ENCODE data around the gene MSANTD1.

MSANTD1 gene

DNA sequence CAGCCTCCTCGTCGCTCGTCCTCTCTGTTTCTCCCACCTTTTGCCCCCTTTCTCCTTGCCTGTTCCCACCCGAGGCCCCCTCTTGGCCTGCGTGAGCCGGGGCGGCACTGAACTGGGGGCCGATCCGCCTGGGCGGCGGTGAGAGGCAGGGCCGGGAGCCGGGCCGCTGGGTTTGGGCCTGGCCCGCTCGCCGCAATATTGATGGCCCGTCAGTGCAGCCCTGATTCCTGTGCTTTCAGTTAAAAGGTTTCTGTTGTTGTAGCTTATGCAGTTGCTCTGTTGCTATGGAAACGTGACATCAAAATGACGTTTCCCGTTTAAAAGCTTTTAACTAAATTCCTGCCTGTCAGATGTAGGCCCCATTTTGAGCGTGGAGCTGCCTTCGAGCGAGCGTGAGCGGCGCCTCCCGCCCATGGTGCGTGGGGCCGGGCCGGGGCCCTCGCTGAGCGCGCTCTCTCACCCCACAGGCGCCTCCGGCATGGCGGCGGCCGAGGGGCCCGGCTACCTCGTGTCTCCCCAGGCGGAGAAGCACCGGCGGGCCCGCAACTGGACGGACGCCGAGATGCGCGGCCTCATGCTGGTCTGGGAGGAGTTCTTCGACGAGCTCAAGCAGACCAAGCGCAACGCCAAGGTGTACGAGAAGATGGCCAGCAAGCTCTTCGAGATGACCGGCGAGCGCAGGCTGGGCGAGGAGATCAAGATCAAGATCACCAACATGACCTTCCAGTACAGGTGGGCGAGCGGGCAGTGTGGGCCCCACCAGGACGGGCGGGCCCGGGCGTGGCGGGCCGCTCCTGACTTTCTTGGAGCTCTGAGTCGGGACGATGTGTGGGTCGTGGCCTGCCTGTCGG lies at the start of gene MSANTD1:
TSS of gene MSANTD1 (plus strand) at position 349 of the 851 bp plus-strand sequence. CDS start at position 413, 64 bp downstream.
- Histone ChIP-seq H3K4me3 (no peak within 1 kb of the TSS), H3K9ac (ENCODE audit: insufficient read length) (no peak within 1 kb of the TSS), H3K9me3 (ENCODE audit: low read depth, low read length) (no peaks in the 10 kb centered on the region), H3K27ac (no peak within 1 kb of the TSS), H3K36me3 (ENCODE audit: insufficient read depth, low read length) (no peaks in the 10 kb centered on the region)
- TF ChIP-seq POLR2AphosphoS5 (IDR thresholded peaks at IDR 0.05; ENCODE audit: borderline replicate concordance, low read depth, low read length) (no peak), FOXP2 (optimal IDR thresholded peaks at IDR 0.05; ENCODE audit: control extremely low read depth, extremely low read length, insufficient read depth) (no peak), EZH2 (IDR thresholded peaks at IDR 0.05) (no peak)
- no peak for DNase-seq (ENCODE audit: low read depth, low spot score)

DNA sequence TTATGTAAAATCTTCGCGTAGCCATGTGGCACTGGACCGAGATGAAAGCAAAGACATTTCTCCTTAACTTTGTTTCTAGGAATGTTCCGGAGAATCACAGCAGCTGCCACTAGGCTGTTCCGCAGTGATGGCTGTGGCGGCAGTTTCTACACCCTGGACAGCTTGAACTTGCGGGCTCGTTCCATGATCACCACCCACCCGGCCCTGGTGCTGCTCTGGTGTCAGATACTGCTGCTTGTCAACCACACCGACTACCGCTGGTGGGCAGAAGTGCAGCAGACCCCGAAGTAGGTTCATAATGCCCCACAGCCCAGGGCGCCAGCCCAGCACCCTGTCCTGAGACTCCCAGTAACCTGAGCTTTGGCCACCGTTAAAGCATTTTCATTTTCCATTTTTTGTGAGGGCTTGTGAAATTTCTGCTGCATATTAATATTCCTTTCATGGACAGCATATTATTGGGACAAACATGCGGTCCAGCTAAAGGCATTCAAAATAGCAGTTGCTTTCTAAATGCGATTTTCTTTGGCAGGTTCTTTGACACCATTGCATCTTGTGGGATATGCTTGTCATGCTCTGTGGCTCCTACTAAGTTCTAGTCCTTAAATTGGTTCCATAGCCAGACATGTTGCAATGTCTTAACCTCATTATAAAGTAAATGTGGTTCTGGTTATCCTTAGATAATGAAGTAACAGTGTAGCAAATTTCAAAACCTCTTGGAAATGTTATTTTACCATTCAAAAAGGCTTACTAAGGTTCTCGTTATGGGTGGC lies 49.1 kb upstream of the MSANTD1 start:
- peaks cover 18% of the 10 kb centered on the region for H3K36me3 ChIP-seq (ENCODE audit: insufficient read depth, low read length)
- no peak for TF ChIP-seq EZH2 (IDR thresholded peaks at IDR 0.05)
- no peak for TF ChIP-seq FOXP2 (optimal IDR thresholded peaks at IDR 0.05; ENCODE audit: control extremely low read depth, extremely low read length, insufficient read depth)
- TF ChIP-seq POLR2AphosphoS5 (IDR thresholded peaks at IDR 0.05; ENCODE audit: borderline replicate concordance, low read depth, low read length): peak; percentile 47; the same call in 1 of the 2 replicates
- peak; percentile 52 for DNase-seq (ENCODE audit: low read depth, low spot score)
- no peaks in the 10 kb centered on the region for H3K9me3 ChIP-seq (ENCODE audit: low read depth, low read length)
- H3K4me3 ChIP-seq: 0 out of 2 replicates have a peak overlapping the region, but pooled peaks have one; percentile 12
- peak overlapping the region; percentile 77 for H3K27ac ChIP-seq
- no peak overlapping the region for H3K9ac ChIP-seq (ENCODE audit: insufficient read length)

DNA sequence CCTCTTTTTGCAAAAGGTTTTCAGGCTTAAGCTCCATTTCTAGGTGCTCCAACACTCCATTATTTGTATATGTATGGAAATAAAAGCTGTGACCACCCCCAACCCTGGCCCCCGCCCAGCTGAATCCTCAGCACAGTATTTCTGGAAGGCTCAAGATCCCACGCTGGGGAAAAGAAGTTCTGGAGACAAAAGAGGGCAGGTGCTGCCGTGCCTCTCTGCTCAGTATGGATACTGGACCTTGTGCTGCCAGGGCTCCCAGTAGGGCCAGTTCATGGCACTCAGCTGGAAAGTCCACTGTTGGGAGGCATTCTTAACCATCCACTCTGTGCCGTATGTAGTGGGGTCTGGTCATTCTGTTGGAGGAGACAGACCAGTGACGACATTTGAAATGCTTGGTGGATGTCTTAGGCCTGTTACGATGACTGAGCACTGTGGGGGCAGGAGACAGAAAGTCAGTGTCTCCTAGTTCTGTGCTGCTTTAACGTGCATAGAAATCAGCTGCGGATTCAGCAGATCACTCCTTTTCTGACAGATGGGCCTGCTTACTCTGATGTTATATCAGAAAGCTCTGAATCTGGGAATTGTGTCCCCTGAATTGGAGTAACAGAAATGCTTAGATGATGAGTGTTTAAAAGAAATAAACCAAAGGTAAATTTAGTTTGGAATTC lies 48.4 kb upstream of the MSANTD1 start:
- H3K4me3 ChIP-seq: 0 out of 2 replicates have a peak overlapping the region, but pooled peaks have one; percentile 12
- peak overlapping the region; percentile 77 for H3K27ac ChIP-seq
- H3K9me3 ChIP-seq (ENCODE audit: low read depth, low read length): no peaks in the 10 kb centered on the region
- DNase-seq (ENCODE audit: low read depth, low spot score): no peak
- TF ChIP-seq POLR2AphosphoS5 (IDR thresholded peaks at IDR 0.05; ENCODE audit: borderline replicate concordance, low read depth, low read length): no peak
- TF ChIP-seq EZH2 (IDR thresholded peaks at IDR 0.05): no peak
- TF ChIP-seq FOXP2 (optimal IDR thresholded peaks at IDR 0.05; ENCODE audit: control extremely low read depth, extremely low read length, insufficient read depth): no peak
- H3K36me3 ChIP-seq (ENCODE audit: insufficient read depth, low read length): peaks cover 18% of the 10 kb centered on the region
- no peak overlapping the region for H3K9ac ChIP-seq (ENCODE audit: insufficient read length)

DNA sequence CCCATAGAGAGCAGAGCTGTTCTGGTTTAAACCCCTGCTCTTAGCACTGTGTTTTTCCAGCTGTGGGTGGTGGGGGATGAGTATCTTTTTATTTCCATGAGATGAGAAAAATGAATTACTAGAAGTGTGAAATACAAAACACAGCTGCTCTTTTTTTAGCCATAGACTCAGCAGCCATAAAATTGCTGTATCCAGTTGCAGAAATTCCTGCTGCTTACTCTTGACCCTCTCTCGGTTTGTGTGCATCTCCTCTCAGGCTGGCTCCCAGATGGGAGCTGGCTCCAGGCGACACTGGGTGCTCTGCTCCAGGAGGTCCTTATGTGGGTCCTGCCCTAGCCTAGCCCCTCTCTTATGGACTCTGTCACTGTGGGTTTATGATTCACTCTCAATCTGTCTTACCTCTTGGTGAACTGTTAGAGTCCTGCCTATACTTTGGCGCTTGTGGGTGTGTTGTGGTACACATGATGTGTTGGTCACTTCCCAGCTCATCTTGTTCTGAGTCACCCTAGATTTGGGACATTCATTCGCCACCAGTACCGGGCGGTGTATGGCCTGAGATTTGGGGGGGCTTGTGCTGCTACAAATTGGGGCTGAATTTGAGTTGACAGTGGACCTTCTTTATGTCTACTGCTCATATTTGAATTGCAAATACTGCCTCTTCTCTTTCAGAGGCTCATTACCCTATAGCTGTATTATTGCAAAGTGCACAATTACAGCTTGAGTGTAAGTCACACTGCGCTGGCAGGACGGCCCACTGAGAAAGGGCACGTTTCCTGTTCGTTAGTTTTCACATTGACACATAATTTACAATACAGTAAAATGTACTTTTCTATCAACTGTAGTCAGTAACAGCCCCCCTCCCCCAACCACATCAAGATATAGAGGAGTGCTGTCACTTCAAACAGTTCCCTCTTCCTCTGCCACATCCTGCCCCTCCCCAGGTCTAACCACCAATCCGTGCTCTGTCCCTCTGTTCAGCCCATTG lies 46.9 kb upstream of the MSANTD1 start:
- DNase-seq (ENCODE audit: low read depth, low spot score): no peak
- Histone ChIP-seq H3K4me3 (no peak overlapping the region), H3K27ac (no peak overlapping the region), H3K36me3 (ENCODE audit: insufficient read depth, low read length) (peaks cover 25% of the 10 kb centered on the region), H3K9me3 (ENCODE audit: low read depth, low read length) (no peaks in the 10 kb centered on the region), H3K9ac (ENCODE audit: insufficient read length) (no peak overlapping the region)
- TF ChIP-seq FOXP2 (optimal IDR thresholded peaks at IDR 0.05; ENCODE audit: control extremely low read depth, extremely low read length, insufficient read depth): no peak
- no peak for TF ChIP-seq EZH2 (IDR thresholded peaks at IDR 0.05)
- no peak for TF ChIP-seq POLR2AphosphoS5 (IDR thresholded peaks at IDR 0.05; ENCODE audit: borderline replicate concordance, low read depth, low read length)

DNA sequence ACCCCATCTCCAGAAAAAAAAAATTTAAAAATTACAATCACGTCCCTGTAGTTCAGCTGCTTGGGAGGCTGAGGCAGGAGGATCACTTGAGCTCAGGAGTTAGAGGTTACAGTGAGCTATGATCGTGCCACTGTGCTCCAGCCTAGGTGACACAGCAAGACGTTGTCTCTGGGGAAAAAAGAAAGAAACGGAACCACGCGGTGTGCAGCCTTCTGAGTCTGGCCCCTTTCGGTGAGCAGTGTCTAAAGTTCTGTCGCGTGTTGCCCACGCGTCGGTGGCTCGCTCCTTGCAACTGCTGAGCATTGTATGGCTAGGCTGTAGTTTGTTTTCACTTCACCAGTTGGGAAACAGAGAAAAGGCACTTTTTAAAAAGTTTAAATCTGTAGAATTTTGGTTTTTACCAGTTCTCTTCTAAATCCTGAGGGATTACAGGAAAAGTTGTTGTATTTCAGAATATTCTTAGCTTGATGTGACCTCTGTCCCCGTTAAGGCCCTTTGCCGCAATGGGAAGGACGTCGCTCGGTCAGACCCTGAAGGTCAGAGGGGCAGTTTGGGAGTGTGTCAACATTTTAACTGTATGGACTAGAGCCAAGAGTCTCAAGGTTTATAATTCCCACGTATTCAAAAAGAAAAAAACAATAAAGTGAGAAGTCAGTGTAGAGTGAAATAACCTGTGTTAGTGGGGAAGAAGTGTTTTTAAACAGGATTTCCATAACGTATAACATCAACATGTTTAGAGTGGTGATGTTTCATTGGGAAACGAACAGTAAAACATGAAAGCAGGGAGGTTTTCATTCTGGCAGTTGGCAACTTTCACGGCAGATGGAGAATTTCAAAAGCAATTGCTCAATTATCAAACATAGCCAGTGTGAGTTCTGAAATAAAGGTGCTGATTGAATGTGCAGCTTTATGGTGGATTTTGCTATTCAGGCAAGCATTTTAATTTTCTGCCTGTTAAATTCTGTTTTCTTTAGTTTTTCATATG lies 45.8 kb upstream of the MSANTD1 start:
- H3K36me3 ChIP-seq (ENCODE audit: insufficient read depth, low read length): peaks cover 36% of the 10 kb centered on the region
- no peak overlapping the region for H3K4me3 ChIP-seq
- H3K27ac ChIP-seq: no peak overlapping the region
- no peaks in the 10 kb centered on the region for H3K9me3 ChIP-seq (ENCODE audit: low read depth, low read length)
- H3K9ac ChIP-seq (ENCODE audit: insufficient read length): no peak overlapping the region
- no peak for DNase-seq (ENCODE audit: low read depth, low spot score)
- TF ChIP-seq FOXP2 (optimal IDR thresholded peaks at IDR 0.05; ENCODE audit: control extremely low read depth, extremely low read length, insufficient read depth): no peak
- no peak for TF ChIP-seq POLR2AphosphoS5 (IDR thresholded peaks at IDR 0.05; ENCODE audit: borderline replicate concordance, low read depth, low read length)
- TF ChIP-seq EZH2 (IDR thresholded peaks at IDR 0.05): no peak

DNA sequence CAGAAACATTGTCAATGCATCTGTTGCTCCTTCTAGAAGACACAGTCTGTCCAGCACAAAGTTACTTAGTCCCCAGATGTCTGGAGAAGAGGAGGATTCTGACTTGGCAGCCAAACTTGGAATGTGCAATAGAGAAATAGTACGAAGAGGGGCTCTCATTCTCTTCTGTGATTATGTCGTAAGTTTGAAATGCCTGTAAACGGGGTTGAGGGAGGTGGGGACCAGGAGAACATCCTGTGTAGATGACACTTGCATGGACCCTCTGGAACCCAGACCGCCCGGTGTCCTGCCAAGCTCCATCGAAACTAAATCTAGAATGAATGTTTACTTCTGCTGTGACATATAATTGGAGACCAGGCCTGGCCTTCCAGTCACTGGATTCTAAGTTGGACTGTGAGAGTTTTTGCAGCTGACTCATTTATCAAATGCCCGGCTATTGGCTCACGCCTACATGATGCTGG lies 45.0 kb upstream of the MSANTD1 start:
- H3K27ac ChIP-seq: no peak overlapping the region
- no peak overlapping the region for H3K9ac ChIP-seq (ENCODE audit: insufficient read length)
- H3K4me3 ChIP-seq: no peak overlapping the region
- no peaks in the 10 kb centered on the region for H3K9me3 ChIP-seq (ENCODE audit: low read depth, low read length)
- peaks cover 42% of the 10 kb centered on the region for H3K36me3 ChIP-seq (ENCODE audit: insufficient read depth, low read length)
- no peak for TF ChIP-seq FOXP2 (optimal IDR thresholded peaks at IDR 0.05; ENCODE audit: control extremely low read depth, extremely low read length, insufficient read depth)
- TF ChIP-seq POLR2AphosphoS5 (IDR thresholded peaks at IDR 0.05; ENCODE audit: borderline replicate concordance, low read depth, low read length): no peak
- no peak for DNase-seq (ENCODE audit: low read depth, low spot score)
